ENCODE data around the gene BTN1A1.

DNA sequence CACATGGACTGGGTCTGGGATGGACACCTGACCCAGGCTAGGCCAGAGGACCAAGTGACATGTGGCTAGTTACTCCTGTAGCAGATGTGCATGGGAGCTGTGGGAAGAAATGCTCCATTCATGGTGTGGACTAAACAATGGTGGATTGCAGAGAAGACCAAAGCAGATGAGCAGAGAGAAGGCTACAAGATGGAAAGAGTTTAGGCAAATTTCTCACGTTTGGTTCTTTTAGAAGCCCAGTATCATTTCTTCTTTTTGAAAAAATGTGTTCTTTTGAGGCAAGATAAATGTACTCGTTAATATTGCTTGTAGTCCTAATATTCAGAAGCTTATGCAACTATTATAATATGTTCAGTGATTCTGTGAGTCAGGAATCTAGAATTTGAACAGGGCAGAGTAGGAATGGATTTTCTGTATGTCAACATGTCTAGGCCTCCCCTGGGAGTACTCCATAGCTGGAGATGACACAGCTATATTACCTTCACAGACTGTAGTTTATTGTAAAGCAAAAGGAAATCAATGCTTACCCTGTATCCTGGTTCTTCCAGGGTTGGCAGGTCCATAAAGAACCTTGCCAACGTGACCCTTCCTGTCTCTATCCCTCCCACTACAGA is 44.6 kb upstream of the BTN1A1 start:
- TF ChIP-seq, protein P1, sequence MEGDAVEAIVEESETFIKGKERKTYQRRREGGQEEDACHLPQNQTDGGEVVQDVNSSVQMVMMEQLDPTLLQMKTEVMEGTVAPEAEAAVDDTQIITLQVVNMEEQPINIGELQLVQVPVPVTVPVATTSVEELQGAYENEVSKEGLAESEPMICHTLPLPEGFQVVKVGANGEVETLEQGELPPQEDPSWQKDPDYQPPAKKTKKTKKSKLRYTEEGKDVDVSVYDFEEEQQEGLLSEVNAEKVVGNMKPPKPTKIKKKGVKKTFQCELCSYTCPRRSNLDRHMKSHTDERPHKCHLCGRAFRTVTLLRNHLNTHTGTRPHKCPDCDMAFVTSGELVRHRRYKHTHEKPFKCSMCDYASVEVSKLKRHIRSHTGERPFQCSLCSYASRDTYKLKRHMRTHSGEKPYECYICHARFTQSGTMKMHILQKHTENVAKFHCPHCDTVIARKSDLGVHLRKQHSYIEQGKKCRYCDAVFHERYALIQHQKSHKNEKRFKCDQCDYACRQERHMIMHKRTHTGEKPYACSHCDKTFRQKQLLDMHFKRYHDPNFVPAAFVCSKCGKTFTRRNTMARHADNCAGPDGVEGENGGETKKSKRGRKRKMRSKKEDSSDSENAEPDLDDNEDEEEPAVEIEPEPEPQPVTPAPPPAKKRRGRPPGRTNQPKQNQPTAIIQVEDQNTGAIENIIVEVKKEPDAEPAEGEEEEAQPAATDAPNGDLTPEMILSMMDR (IDR thresholded peaks at IDR 0.05), result no peak
- no peak for TF ChIP-seq POLR2A (IDR thresholded peaks at IDR 0.05)
